H9 (cell line): ENCODE results near the gene LAMTOR4. TPM values are rescaled to one million over a fixed set of nuclear protein-coding genes. Genes with fewer than 3 reads are reported as not detected.

Experiments used
- DNase-seq: peaks from one replicate; pipeline ENCODE4 v3.0.0-alpha.2; 2017
- H2AFZ ChIP-seq: one replicate; pipeline ENCODE4 v1.6.1; 2013; ENCODE audit warnings: mild to moderate bottlenecking, low read length, control low read depth, moderate library complexity
- H2AK5ac ChIP-seq: 2 replicates; pipeline ENCODE4 v1.6.1; 2013; ENCODE audit warnings: low read length, control low read depth, mixed read lengths; ENCODE audit not compliant: insufficient read length
- H2BK120ac ChIP-seq: one replicate; pipeline ENCODE4 v1.6.1; 2013; ENCODE audit warnings: low read depth, mild to moderate bottlenecking, low read length, control low read depth, inconsistent platforms; ENCODE audit not compliant: poor library complexity, severe bottlenecking
- H2BK12ac ChIP-seq: 2 replicates; pipeline ENCODE4 v1.6.1; 2013; ENCODE audit warnings: low read length, control low read depth, mixed read lengths, low read depth; ENCODE audit not compliant: insufficient read length
- H2BK15ac ChIP-seq: 2 replicates; pipeline ENCODE4 v1.6.1; 2013; ENCODE audit warnings: low read depth, low read length, control low read depth
- H2BK20ac ChIP-seq: one replicate; pipeline ENCODE4 v1.6.1; 2013; ENCODE audit warnings: low read depth, mild to moderate bottlenecking, low read length, control low read depth, inconsistent platforms; ENCODE audit not compliant: poor library complexity, severe bottlenecking
- H2BK5ac ChIP-seq: 2 replicates; pipeline ENCODE4 v1.6.1; 2013; ENCODE audit warnings: low read length, control low read depth, mixed read lengths; ENCODE audit not compliant: insufficient read length
- H3K14ac ChIP-seq: 2 replicates; pipeline ENCODE4 v1.6.1; 2013; ENCODE audit warnings: low read length, control low read depth; ENCODE audit not compliant: insufficient read depth
- H3K18ac ChIP-seq: 2 replicates; pipeline ENCODE4 v1.6.1; 2013; ENCODE audit warnings: low read depth, mild to moderate bottlenecking, mixed read lengths, low read length, control low read depth; ENCODE audit not compliant: insufficient read length
- H3K23ac ChIP-seq: 2 replicates; pipeline ENCODE4 v1.6.1; 2013; ENCODE audit warnings: low read length, control low read depth, mixed read lengths, low read depth; ENCODE audit not compliant: insufficient read length
- H3K23me2 ChIP-seq: 2 replicates; pipeline ENCODE4 v1.6.1; 2013; ENCODE audit warnings: low read depth, mild to moderate bottlenecking, mixed read lengths, low read length, control low read depth; ENCODE audit not compliant: insufficient read length, poor library complexity, severe bottlenecking
- H3K27ac ChIP-seq: 2 replicates; pipeline ENCODE4 v1.5.1; 2013; ENCODE audit warnings: low read length, control low read depth, mixed read lengths, low read depth; ENCODE audit not compliant: insufficient read length
- H3K27me3 ChIP-seq: 2 replicates; pipeline ENCODE4 v1.6.1; 2013; ENCODE audit warnings: low read length, control low read depth, inconsistent platforms; ENCODE audit not compliant: insufficient read depth
- H3K4ac ChIP-seq: 2 replicates; pipeline ENCODE4 v1.6.1; 2013; ENCODE audit warnings: low read depth, mild to moderate bottlenecking, control low read depth, inconsistent platforms, low read length, moderate library complexity
- H3K4me1 ChIP-seq: 2 replicates; pipeline ENCODE4 v1.6.1; 2013; ENCODE audit warnings: low read length, control low read depth, inconsistent platforms; ENCODE audit not compliant: insufficient read depth
- H3K4me2 ChIP-seq: 2 replicates; pipeline ENCODE4 v1.6.1; 2013; ENCODE audit warnings: low read length, control low read depth, mixed read lengths; ENCODE audit not compliant: insufficient read length, insufficient read depth
- H3K56ac ChIP-seq: 2 replicates; pipeline ENCODE4 v1.6.1; 2013; ENCODE audit warnings: low read depth, mild to moderate bottlenecking, mixed read lengths, low read length, control low read depth; ENCODE audit not compliant: insufficient read length
- H3K79me1 ChIP-seq: 2 replicates; pipeline ENCODE4 v1.6.1; 2013; ENCODE audit warnings: low read depth, mild to moderate bottlenecking, moderate library complexity, low read length, control low read depth, inconsistent platforms; ENCODE audit not compliant: insufficient read depth, poor library complexity, severe bottlenecking
- H3K79me2 ChIP-seq: 2 replicates; pipeline ENCODE4 v1.6.1; 2013; ENCODE audit warnings: low read length, control low read depth, inconsistent platforms; ENCODE audit not compliant: insufficient read depth
- H3K9ac ChIP-seq: 2 replicates; pipeline ENCODE4 v1.6.1; 2013; ENCODE audit warnings: low read length, control low read depth, mixed read lengths; ENCODE audit not compliant: insufficient read length; ENCODE audit errors: extremely low read depth
- H3K9me3 ChIP-seq: one replicate; pipeline ENCODE4 v1.6.1; 2013; ENCODE audit warnings: low read depth, low read length, inconsistent platforms; ENCODE audit not compliant: control insufficient read depth
- H3T11ph ChIP-seq: one replicate; pipeline ENCODE4 v1.6.1; 2013; ENCODE audit warnings: mild to moderate bottlenecking, low read length, control low read depth, inconsistent platforms
- H4K20me1 ChIP-seq: one replicate; pipeline ENCODE4 v1.6.1; 2013; ENCODE audit not compliant: control insufficient read depth, insufficient read length, insufficient read depth
- H4K5ac ChIP-seq: 2 replicates; pipeline ENCODE4 v1.6.1; 2013; ENCODE audit warnings: low read depth, mild to moderate bottlenecking, mixed read lengths, low read length, control low read depth; ENCODE audit not compliant: insufficient read length
- H4K8ac ChIP-seq: replicated peaks from 2 replicates; pipeline ENCODE4 v1.6.1; 2013; ENCODE audit warnings: low read length, control low read depth, mixed read lengths, low read depth; ENCODE audit not compliant: insufficient read length
- H4K91ac ChIP-seq: 2 replicates; pipeline ENCODE4 v1.6.1; 2013; ENCODE audit warnings: low read depth, mild to moderate bottlenecking, moderate library complexity, mixed read lengths, low read length, control low read depth; ENCODE audit not compliant: insufficient read length
- H3K27ac Mint-ChIP-seq, 3 experiments: 2 replicates in 2 of 3; 3 replicates in 1 of 3; pipeline ENCODE4 v1.8.0; 2020 to 2021; ENCODE audit warnings: mixed read lengths in 3 of 3, mild to moderate bottlenecking in 1 of 3, moderate library complexity in 1 of 3
- H3K27me3 Mint-ChIP-seq: 2 replicates; pipeline ENCODE4 v1.8.0; 2021; ENCODE audit warnings: low read depth, mild to moderate bottlenecking, moderate library complexity, mixed read lengths
- H3K36me3 Mint-ChIP-seq, 3 experiments: 2 replicates in 2 of 3; 3 replicates in 1 of 3; pipeline ENCODE4 v1.8.0; 2020 to 2021; ENCODE audit warnings: low read depth in 3 of 3, mixed read lengths in 3 of 3; ENCODE audit not compliant: insufficient read depth in 1 of 3
- H3K4me1 Mint-ChIP-seq, 2 experiments: 2 replicates each; pipeline ENCODE4 v1.8.0; 2020; ENCODE audit warnings: mixed read lengths in 2 of 2
- H3K4me3 Mint-ChIP-seq, 2 experiments: 2 replicates in 1 of 2; 3 replicates in 1 of 2; pipeline ENCODE4 v1.8.0; 2020 to 2021; ENCODE audit warnings: mild to moderate bottlenecking in 2 of 2, mixed read lengths in 2 of 2, moderate library complexity in 1 of 2
- H3K9me3 Mint-ChIP-seq, 2 experiments: 2 replicates in 1 of 2; 3 replicates in 1 of 2; pipeline ENCODE4 v1.8.0; 2020; ENCODE audit warnings: mild to moderate bottlenecking in 2 of 2, mixed read lengths in 2 of 2, moderate library complexity in 1 of 2
- WGBS: extraction: QIAGEN DNeasy Blood & Tissue Kit; methylation state at CpG from one replicate; pipeline ENCODE4 v1.1.7; 2013; ENCODE audit warnings: missing lambda C conversion rate, low lambda C conversion rate, mixed read lengths; ENCODE audit not compliant: insufficient read length; ENCODE audit errors: extremely low coverage; 5-methylcytosine and 5-hydroxymethylcytosine counted together
- total RNA-seq: library from RNA; stranded (reverse); gene quantifications from 2 replicates; pipeline ENCODE4 v1.2.1, GENCODE V29; 2021
- TF ChIP-seq, protein P1 (sequence below): fragments of 200-600 bp; sonication (generic); conservative IDR thresholded peaks from 3 replicates; pipeline ENCODE4 v1.8.0; 2021; ENCODE audit warnings: antibody characterized with exemption, mild to moderate bottlenecking

The LAMTOR4 gene
- total RNA-seq, 1 experiment from 2014 or later = 179 TPM

DNA sequence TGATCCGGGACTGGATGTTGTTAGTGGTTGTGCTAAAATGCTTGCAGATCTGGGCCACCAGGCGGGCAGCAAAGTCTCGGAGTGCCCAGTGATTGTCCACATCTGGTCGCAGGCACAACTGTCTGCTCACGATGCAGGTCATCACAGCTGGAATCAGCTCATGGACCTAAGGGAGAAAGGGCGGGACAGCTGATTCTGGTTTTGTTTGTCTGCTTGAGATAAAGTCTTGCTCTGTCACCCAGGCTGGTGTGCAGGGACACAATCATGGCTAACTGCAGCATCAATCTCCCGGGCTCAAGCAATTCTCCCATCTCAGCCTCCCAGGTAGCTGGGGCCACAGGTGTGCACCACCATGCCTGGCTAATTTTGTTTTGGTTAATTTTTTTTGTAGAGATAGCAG is 37.6 kb upstream of the LAMTOR4 start:
- Histone ChIP-seq H2AK5ac (no peak overlapping the region), H3K27me3 (no peaks in the 10 kb centered on the region), H3K4me1 (no peaks in the 10 kb centered on the region), H3K23me2 (no peaks in the 10 kb centered on the region), H3K79me2 (no peaks in the 10 kb centered on the region), H4K5ac (no peak overlapping the region), H2BK12ac (no peak overlapping the region), H2BK120ac (no peak overlapping the region), H3K79me1 (no peaks in the 10 kb centered on the region), H3K4me2 (no peak overlapping the region), H3K9ac (no peak overlapping the region), H2AFZ (no peak overlapping the region), H2BK20ac (no peak overlapping the region), H2BK15ac (no peak overlapping the region), H4K8ac (no peak overlapping the region), H4K20me1 (no peaks in the 10 kb centered on the region), H3T11ph (no peak overlapping the region), H3K56ac (no peak overlapping the region), H2BK5ac (no peak overlapping the region), H3K27ac (no peak overlapping the region), H3K18ac (no peak overlapping the region), H4K91ac (no peak overlapping the region), H3K4ac (no peak overlapping the region), H3K23ac (no peak overlapping the region), H3K9me3 (no peaks in the 10 kb centered on the region), H3K14ac (no peak overlapping the region)
- H3K36me3 Mint-ChIP-seq = peaks cover 56 to 80% (median 75%) of the 10 kb centered on the region in 3 experiments
- H3K27me3 Mint-ChIP-seq = no peaks in the 10 kb centered on the region
- 0 out of 4 replicates have a peak, but pooled peaks cover 0 to 3% of the 10 kb centered on the region in 2 experiments for H3K4me1 Mint-ChIP-seq
- no peak overlapping the region for H3K4me3 Mint-ChIP-seq
- peak overlapping the region in 1 of 3 experiments; percentile 8; a peak in 2 of 7 replicates for H3K27ac Mint-ChIP-seq
- DNase-seq = no peak
- WGBS = no CpG with 5 or more reads among the region's 7 CpGs
- no peaks in the 10 kb centered on the region for H3K9me3 Mint-ChIP-seq
- TF ChIP-seq, protein P1, sequence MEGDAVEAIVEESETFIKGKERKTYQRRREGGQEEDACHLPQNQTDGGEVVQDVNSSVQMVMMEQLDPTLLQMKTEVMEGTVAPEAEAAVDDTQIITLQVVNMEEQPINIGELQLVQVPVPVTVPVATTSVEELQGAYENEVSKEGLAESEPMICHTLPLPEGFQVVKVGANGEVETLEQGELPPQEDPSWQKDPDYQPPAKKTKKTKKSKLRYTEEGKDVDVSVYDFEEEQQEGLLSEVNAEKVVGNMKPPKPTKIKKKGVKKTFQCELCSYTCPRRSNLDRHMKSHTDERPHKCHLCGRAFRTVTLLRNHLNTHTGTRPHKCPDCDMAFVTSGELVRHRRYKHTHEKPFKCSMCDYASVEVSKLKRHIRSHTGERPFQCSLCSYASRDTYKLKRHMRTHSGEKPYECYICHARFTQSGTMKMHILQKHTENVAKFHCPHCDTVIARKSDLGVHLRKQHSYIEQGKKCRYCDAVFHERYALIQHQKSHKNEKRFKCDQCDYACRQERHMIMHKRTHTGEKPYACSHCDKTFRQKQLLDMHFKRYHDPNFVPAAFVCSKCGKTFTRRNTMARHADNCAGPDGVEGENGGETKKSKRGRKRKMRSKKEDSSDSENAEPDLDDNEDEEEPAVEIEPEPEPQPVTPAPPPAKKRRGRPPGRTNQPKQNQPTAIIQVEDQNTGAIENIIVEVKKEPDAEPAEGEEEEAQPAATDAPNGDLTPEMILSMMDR = no peak
